Endodermal cell (in vitro differentiated cells): Measurements from ENCODE around the gene LRMDA. TPM values are rescaled to one million over a fixed set of nuclear protein-coding genes. Genes with fewer than 3 reads are reported as not detected.

ENCODE experiments used
- DNase-seq: peaks from one replicate; pipeline ENCODE4 v3.0.0-alpha.2; 2017
- H3K27ac ChIP-seq: 2 replicates; pipeline ENCODE4 v1.5.1; 2013; ENCODE audit warnings: mild to moderate bottlenecking, low read depth, low read length, moderate library complexity
- H3K27me3 ChIP-seq: 2 replicates; pipeline ENCODE4 v1.6.1; 2013; ENCODE audit warnings: mild to moderate bottlenecking, low read length, moderate library complexity; ENCODE audit not compliant: insufficient read depth, control insufficient read depth, poor library complexity, severe bottlenecking
- H3K36me3 ChIP-seq: 2 replicates; pipeline ENCODE4 v1.7.0; 2013; ENCODE audit warnings: mild to moderate bottlenecking, low read length, moderate library complexity; ENCODE audit not compliant: control insufficient read depth, insufficient read depth
- H3K4me1 ChIP-seq: one replicate; pipeline ENCODE4 v1.7.0; 2013; ENCODE audit warnings: low read length; ENCODE audit not compliant: control insufficient read depth, insufficient read depth
- H3K4me3 ChIP-seq: 2 replicates; pipeline ENCODE4 v1.5.1; 2013; ENCODE audit warnings: mild to moderate bottlenecking, low read length, moderate library complexity
- H3K9ac ChIP-seq: 2 replicates; pipeline ENCODE4 v1.6.1; 2013; ENCODE audit warnings: mild to moderate bottlenecking, low read length, moderate library complexity; ENCODE audit not compliant: poor library complexity, severe bottlenecking; ENCODE audit errors: extremely low read depth
- H3K9me3 ChIP-seq: 2 replicates; pipeline ENCODE4 v1.6.1; 2013; ENCODE audit warnings: mild to moderate bottlenecking, low read length, moderate library complexity; ENCODE audit not compliant: control insufficient read depth
- H3K27ac Mint-ChIP-seq: 2 replicates; pipeline ENCODE4 v1.8.0; 2020; ENCODE audit warnings: mixed read lengths
- H3K27me3 Mint-ChIP-seq: 2 replicates; pipeline ENCODE4 v1.8.0; 2021; ENCODE audit warnings: mild to moderate bottlenecking, mixed read lengths; ENCODE audit not compliant: insufficient read depth
- H3K36me3 Mint-ChIP-seq: 2 replicates; pipeline ENCODE4 v1.8.0; 2020; ENCODE audit warnings: low read depth, mixed read lengths
- H3K4me1 Mint-ChIP-seq: 2 replicates; pipeline ENCODE4 v1.8.0; 2020; ENCODE audit warnings: mixed read lengths
- H3K4me3 Mint-ChIP-seq: 2 replicates; pipeline ENCODE4 v1.8.0; 2020; ENCODE audit warnings: mild to moderate bottlenecking, moderate library complexity, mixed read lengths
- H3K9me3 Mint-ChIP-seq: 2 replicates; pipeline ENCODE4 v1.8.0; 2020; ENCODE audit warnings: mild to moderate bottlenecking, mixed read lengths
- WGBS, 2 experiments: methylation state at CpG; one replicate each; pipeline versions ENCODE4 v1.1.5 to v1.1.7; 2013; ENCODE audit warnings: missing lambda C conversion rate in 2 of 2, mixed read lengths in 1 of 2; ENCODE audit not compliant: insufficient coverage in 1 of 2, insufficient read length in 1 of 2; 5-methylcytosine and 5-hydroxymethylcytosine counted together
- total RNA-seq, 2 donors: library from RNA; stranded (reverse); fragmentation: NEBNext Ultra II Directional in 1 of 2; extraction: Animal tissue kit (Norgen Biotek cat#: 25700) in 1 of 2; gene quantifications; 2 replicates in 1 of 2; 3 replicates in 1 of 2; pipeline ENCODE4 v1.2.1, GENCODE V29; 2021
- TF ChIP-seq, protein P1 (sequence below): fragments of 200-600 bp; sonication (generic); conservative IDR thresholded peaks from 2 replicates; pipeline ENCODE4 v1.5.0; 2021; ENCODE audit warnings: antibody characterized with exemption, mild to moderate bottlenecking

Gene LRMDA
- total RNA-seq, 2 donors from 2014 or later: 1.7 to 5.1 TPM

DNA sequence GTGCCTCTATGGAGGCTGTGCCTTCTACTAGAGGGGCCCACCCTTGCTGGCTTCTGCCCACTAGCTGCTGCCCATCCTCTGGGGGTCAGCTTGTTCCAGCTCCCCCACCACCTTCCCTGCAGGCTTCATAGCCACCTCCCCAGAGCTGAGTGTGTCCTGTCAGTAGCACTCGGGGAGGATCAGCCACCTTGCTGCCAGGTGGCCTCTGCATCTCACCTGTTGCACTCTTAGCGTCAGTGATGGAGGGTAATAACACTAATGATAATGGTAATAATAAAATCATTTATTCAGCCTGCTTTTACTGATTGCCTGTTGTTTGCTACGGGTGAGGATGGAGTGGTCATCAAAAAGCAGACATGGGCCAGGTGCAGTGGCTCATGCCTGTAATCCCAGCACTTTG lies 377.6 kb downstream of the LRMDA start:
- 50 to 82% methylated on average over 1 to 3 of the region's 3 CpGs for WGBS, 2 experiments
- H3K4me1 Mint-ChIP-seq: no peaks in the 10 kb centered on the region

DNA sequence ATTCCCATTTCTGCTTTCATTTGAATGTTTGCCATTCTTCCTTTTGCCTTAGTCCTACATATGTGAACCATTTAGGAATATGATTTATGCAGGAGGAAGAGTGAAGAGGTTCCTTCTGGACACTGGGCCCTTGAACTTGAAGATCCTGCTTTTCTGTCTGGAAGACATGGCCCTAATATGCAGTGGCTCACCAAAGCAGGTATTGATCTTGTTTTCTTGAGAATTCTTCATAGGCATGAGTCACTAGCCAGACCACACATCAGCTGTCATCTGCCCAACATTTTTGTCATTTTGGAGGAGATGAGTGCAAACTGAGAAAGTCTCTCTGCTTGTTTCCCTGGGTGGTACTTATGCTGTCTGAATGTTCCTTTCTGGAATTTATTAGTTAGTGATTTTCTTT lies 382.6 kb downstream of the LRMDA start:
- H3K36me3 Mint-ChIP-seq: no peaks in the 10 kb centered on the region
- TF ChIP-seq, protein P1, sequence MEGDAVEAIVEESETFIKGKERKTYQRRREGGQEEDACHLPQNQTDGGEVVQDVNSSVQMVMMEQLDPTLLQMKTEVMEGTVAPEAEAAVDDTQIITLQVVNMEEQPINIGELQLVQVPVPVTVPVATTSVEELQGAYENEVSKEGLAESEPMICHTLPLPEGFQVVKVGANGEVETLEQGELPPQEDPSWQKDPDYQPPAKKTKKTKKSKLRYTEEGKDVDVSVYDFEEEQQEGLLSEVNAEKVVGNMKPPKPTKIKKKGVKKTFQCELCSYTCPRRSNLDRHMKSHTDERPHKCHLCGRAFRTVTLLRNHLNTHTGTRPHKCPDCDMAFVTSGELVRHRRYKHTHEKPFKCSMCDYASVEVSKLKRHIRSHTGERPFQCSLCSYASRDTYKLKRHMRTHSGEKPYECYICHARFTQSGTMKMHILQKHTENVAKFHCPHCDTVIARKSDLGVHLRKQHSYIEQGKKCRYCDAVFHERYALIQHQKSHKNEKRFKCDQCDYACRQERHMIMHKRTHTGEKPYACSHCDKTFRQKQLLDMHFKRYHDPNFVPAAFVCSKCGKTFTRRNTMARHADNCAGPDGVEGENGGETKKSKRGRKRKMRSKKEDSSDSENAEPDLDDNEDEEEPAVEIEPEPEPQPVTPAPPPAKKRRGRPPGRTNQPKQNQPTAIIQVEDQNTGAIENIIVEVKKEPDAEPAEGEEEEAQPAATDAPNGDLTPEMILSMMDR: no peak
- Histone ChIP-seq H3K27me3 (peaks cover 61% of the 10 kb centered on the region), H3K9me3 (no peaks in the 10 kb centered on the region), H3K36me3 (no peaks in the 10 kb centered on the region), H3K9ac (no peak overlapping the region), H3K4me1 (no peaks in the 10 kb centered on the region), H3K4me3 (no peak overlapping the region), H3K27ac (no peak overlapping the region)
- no peaks in the 10 kb centered on the region for H3K4me1 Mint-ChIP-seq
- H3K4me3 Mint-ChIP-seq: no peak overlapping the region
- no peak for DNase-seq
- no peaks in the 10 kb centered on the region for H3K9me3 Mint-ChIP-seq
- peaks cover 57% of the 10 kb centered on the region for H3K27me3 Mint-ChIP-seq
- H3K27ac Mint-ChIP-seq: no peak overlapping the region

More for the DNA sequence above, 377.6 kb downstream of the LRMDA start:
- TF ChIP-seq, protein P1: no peak
- no peaks in the 10 kb centered on the region for H3K36me3 Mint-ChIP-seq
- H3K9me3 Mint-ChIP-seq: no peaks in the 10 kb centered on the region
- Histone ChIP-seq H3K4me1 (no peaks in the 10 kb centered on the region), H3K4me3 (no peak overlapping the region), H3K9me3 (no peaks in the 10 kb centered on the region), H3K27me3 (peaks cover 13% of the 10 kb centered on the region), H3K27ac (no peak overlapping the region), H3K9ac (no peak overlapping the region), H3K36me3 (no peaks in the 10 kb centered on the region)
- no peak overlapping the region for H3K27ac Mint-ChIP-seq
- H3K4me3 Mint-ChIP-seq: no peak overlapping the region
- H3K27me3 Mint-ChIP-seq: peaks cover 16% of the 10 kb centered on the region
- DNase-seq: no peak

DNA sequence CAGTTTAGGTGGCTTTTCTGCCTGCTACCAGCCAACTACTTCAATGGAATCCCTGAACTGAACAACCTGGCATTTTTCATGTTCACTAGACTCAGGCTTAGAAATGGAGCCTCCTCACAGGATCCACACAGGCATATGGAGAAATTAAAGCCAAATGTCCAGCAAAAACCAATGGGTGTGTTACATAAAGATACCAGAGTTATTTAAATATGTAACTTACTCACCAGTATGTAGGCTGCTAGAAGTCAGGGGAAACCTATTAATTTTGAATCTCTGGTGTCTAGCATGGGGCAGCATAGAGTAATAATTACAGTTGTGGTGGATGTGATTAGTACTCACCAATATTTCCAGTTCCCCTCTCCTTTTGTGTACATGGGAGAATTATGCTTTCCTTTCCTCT lies 383.6 kb downstream of the LRMDA start:
- TF ChIP-seq, protein P1: no peak
- Histone ChIP-seq H3K9ac (no peak overlapping the region), H3K36me3 (no peaks in the 10 kb centered on the region), H3K9me3 (no peaks in the 10 kb centered on the region), H3K4me1 (no peaks in the 10 kb centered on the region), H3K27ac (no peak overlapping the region), H3K4me3 (no peak overlapping the region), H3K27me3 (peaks cover 66% of the 10 kb centered on the region)
- no peak for DNase-seq
- Mint-ChIP-seq H3K27ac (no peak overlapping the region), H3K4me3 (no peak overlapping the region), H3K27me3 (peaks cover 61% of the 10 kb centered on the region), H3K9me3 (no peaks in the 10 kb centered on the region), H3K36me3 (no peaks in the 10 kb centered on the region), H3K4me1 (peaks cover 1% of the 10 kb centered on the region)
